PFSK-1 (cell line): Measurements from ENCODE around the gene QRICH2.

Experiments
- FOXP2 ChIP-seq: optimal IDR thresholded peaks from 2 replicates; pipeline ENCODE3; 2011; ENCODE audit warnings: borderline replicate concordance, control low read depth, inconsistent platforms; ENCODE audit not compliant: insufficient read depth; ENCODE audit errors: extremely low read length, extremely low read depth
- POLR2AphosphoS5 ChIP-seq: IDR thresholded peaks from 2 replicates; pipeline ENCODE4 v1.6.1; 2012; ENCODE audit warnings: low read depth, mild to moderate bottlenecking, control low read depth, low read length, moderate library complexity
- SIN3A ChIP-seq: IDR thresholded peaks from 2 replicates; pipeline ENCODE4 v1.6.1; 2012; ENCODE audit warnings: mild to moderate bottlenecking, low read length, moderate library complexity, borderline replicate concordance; ENCODE audit not compliant: insufficient read depth
- TAF1 ChIP-seq: IDR thresholded peaks from 2 replicates; pipeline ENCODE4 v1.6.1; 2012; ENCODE audit warnings: low read length, control low read depth, borderline replicate concordance; ENCODE audit not compliant: insufficient read depth
- TF ChIP-seq, protein P1 (sequence below), 2 experiments: IDR thresholded peaks; 2 replicates each; pipeline versions ENCODE4 v1.6.1 to v1.8.0; 2011 to 2012; ENCODE audit warnings: low read depth in 2 of 2, low read length in 2 of 2, control low read depth in 1 of 2, inconsistent platforms in 1 of 2, mild to moderate bottlenecking in 1 of 2, moderate library complexity in 1 of 2; ENCODE audit not compliant: insufficient read depth in 1 of 2

The QRICH2 gene

DNA sequence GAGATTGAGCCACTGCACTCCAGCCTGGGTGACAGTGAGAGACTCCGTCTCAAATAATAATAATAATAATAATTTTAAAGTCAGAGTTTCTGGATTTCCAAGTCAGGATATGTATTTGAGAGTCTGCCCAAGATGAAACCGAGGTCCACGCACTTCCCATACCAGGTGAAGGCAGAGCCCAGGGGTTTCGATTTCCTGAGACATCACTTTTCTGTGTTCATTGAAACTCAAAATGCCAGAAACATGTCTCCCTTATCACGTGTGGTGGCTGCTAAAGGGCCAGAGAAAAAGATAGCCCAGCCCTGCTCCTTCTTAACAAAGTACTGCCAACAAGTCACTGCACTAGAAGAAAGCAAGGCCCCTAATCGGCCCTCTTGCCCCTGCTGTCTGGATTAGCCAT, 57.9 kb downstream of the QRICH2 start:
- TF ChIP-seq, protein P1, sequence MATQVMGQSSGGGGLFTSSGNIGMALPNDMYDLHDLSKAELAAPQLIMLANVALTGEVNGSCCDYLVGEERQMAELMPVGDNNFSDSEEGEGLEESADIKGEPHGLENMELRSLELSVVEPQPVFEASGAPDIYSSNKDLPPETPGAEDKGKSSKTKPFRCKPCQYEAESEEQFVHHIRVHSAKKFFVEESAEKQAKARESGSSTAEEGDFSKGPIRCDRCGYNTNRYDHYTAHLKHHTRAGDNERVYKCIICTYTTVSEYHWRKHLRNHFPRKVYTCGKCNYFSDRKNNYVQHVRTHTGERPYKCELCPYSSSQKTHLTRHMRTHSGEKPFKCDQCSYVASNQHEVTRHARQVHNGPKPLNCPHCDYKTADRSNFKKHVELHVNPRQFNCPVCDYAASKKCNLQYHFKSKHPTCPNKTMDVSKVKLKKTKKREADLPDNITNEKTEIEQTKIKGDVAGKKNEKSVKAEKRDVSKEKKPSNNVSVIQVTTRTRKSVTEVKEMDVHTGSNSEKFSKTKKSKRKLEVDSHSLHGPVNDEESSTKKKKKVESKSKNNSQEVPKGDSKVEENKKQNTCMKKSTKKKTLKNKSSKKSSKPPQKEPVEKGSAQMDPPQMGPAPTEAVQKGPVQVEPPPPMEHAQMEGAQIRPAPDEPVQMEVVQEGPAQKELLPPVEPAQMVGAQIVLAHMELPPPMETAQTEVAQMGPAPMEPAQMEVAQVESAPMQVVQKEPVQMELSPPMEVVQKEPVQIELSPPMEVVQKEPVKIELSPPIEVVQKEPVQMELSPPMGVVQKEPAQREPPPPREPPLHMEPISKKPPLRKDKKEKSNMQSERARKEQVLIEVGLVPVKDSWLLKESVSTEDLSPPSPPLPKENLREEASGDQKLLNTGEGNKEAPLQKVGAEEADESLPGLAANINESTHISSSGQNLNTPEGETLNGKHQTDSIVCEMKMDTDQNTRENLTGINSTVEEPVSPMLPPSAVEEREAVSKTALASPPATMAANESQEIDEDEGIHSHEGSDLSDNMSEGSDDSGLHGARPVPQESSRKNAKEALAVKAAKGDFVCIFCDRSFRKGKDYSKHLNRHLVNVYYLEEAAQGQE (IDR thresholded peaks at IDR 0.05; ENCODE audit: insufficient read depth in 1 of 2, low read depth in 2 of 2, low read length in 2 of 2) = no peak
- TF ChIP-seq SIN3A = no peak
- no peak for TF ChIP-seq POLR2AphosphoS5
- no peak for TF ChIP-seq TAF1
- no peak for TF ChIP-seq FOXP2

DNA sequence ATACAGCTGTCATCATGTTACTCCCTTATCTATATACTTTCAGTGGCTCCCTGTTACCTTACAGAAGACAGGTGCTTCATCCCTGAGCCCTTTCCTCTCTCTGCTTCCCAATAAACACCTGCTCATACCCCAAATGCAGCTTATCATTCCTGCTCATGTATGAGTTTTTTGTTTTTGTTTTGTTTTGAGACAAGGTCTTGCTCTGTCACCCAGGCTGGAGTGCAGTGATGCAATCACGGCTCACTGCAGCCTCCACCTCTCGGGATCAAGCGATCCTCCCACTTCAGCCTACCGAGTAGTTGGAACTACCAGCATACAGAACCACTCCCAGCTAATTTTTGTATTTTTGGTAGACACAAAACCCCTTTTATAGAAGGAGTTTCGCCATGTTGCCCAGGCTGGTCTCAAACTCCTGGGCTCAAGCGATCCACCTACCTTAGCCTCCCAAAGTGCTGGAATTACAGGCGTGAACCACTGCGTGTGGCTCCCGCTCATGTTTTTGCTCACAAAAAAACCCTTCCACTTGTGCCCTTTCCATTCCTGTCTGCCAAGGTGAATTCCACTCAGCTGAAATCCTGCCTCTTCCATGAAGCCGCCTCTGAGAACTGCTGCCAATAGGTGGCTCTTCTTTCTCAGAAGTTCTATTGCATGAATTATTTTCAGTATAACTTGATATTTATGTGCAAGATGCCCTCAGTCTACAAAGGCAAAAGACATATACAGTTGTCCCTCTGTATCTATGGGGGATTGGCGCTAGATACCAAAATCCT, 59.9 kb downstream of the QRICH2 start:
- TF ChIP-seq POLR2AphosphoS5 = no peak

DNA sequence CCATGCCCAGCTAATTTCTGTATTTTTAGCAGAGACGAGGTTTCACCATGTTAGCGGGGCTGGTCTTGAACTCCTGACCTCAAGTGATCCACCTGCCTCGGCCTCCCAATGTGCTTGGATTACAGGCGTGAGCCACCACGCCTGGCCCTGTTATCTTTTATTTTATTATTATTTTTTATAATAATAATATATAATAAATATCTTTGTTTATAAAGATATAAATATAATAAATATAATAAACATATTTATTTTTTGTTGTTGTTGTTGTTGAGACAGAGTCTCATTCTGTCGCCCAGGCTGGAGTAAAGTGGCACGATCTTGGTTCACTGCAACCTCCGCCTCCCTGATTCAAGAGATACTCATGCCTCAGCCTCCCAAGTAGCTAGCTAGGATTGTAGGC, 60.8 kb downstream of the QRICH2 start:
- TF ChIP-seq SIN3A (no peak), POLR2AphosphoS5 (no peak)

DNA sequence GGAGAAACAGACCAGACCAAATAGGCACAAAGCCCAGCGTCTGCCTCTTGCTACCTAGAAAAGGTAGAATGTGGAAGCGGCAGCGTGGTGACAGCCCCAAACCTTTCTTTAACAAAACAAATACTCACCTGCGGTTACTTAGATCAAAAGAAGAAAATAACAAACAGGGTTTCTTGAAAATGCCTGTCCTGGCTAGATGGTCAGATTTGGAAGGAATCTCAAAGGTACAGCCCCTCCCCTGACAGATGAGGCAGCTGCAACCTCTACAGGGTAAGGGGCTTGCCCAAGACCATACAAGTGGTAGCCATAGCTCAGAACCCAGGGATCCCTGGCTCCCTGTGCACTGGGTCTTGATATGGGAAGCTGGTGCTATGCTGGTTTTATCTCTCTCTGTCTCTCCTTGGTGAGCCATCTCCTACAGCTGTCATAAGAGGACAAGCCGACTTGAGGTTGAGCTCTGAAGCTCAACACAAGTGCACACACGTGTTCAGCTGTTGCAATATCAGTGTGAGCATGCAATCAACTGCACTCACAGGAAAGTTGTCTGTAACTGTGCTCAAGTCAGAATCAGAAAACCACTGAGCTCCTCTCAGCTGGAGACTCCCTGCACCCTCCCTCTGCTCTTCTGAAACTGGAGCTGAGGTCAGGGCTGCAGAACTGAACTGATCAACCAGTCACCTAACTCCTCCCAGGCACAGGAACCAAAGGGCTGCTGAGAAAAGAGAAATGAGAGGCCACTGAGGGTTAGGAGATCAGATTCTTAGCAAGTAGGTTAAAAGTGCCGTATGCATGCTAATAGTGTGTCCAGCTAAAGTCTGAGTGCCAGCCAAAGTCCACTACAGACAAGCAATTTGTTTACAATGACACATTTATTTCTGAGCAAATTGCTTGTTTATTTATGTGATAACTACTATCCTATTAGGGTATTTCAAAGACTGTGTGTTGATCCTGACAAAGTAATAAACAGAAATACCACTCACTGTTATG, 61.7 kb downstream of the QRICH2 start:
- TF ChIP-seq SIN3A (no peak), TAF1 (no peak), POLR2AphosphoS5 (no peak), FOXP2 (no peak)
- TF ChIP-seq, protein P1 (IDR thresholded peaks at IDR 0.05; ENCODE audit: insufficient read depth in 1 of 2, low read depth in 2 of 2, low read length in 2 of 2) = no peak

DNA sequence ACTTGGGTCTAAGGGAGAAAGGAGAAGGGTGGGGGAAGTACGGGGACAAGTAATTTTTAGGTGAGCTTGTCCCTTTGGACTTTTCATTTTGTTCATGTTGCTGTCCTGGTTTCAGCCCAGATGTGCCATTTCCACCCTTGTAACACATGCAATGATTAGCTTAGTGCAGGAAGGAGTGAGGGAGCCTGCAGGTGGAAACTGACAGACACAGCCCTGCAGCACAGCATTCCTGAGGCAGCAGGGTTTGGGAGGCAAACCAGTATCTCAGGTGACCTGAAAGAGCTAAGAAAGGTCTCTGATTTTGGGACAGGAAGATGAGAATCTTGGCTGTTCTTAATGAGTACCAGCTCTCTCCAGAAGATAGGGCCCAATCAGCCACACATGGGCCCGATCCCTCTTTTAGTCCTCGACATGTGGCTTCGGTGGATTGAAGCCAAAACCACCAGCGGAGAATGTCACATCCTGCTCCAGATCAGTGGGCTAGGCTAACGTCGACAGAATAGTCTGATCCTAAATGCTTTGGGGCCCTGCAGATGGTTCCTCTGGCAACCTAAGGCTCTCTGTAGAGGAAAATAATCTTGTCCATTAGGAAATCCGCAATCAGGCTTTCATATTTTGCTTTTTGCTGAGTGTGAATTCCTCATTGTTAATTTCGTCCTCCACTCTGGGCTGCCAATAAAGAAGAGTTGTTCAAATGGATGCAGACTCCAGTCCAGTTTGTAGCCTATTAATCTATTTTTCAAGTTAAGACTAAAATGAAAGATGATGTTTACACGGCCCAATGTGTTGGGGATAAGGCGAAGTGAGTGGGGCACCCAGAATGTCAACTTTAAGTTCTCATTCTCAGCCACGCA, 64.0 kb downstream of the QRICH2 start:
- TF ChIP-seq, protein P1 (IDR thresholded peaks at IDR 0.05; ENCODE audit: insufficient read depth in 1 of 2, low read depth in 2 of 2, low read length in 2 of 2) = no peak
- TF ChIP-seq TAF1 (no peak), POLR2AphosphoS5 (no peak), SIN3A (no peak), FOXP2 (no peak)
